HG03175 (cell line): Measurements from ENCODE around the gene GLMN.

Experiments used
- ATAC-seq: cut with Tn5 transposase; IDR thresholded peaks from one replicate; pipeline ENCODE4 v1.9.1; 2021; ENCODE audit warnings: mild to moderate bottlenecking, moderate library complexity; ENCODE audit not compliant: unreplicated experiment

The GLMN gene

DNA sequence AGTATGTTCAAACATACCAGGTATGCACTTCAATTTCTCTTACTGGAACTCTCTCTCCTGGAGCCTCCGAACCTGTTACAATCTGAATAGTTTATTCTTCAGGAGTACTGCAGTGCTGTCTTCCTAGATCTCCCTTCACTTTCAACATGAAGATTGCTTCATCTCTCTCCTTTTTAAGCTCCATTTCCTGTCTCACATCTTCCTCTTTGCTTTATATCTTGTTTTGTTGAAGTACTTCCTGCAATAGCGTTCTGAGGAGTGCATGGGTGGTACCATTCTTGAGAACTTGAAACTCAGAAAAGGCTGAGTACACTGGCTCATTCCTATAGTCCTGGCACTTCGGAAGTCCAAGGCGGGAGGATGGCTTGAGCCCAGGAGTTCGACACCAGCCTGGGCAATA lies 96.8 kb downstream of the GLMN start:
- ATAC-seq = no peak
